ENCODE results near the gene TSPAN3. TPM values are rescaled to one million over a fixed set of nuclear protein-coding genes. Genes with fewer than 3 reads are reported as not detected.

Gene TSPAN3
- total and polyA plus RNA-seq, 10 of the 15 experiments (the other 5 are each of a cell fraction or from before 2014, with no cell fraction given) = 18.9 to 114 (median 57.2) TPM

- no peak for TF ChIP-seq CUX1 (IDR thresholded peaks at IDR 0.05; ENCODE audit: insufficient replicate concordance, low read depth, low read length)
- TF ChIP-seq ZBTB4 (CRISPR knock-in tag; IDR thresholded peaks at IDR 0.05) = no peak
- no peak for TF ChIP-seq RELB (IDR thresholded peaks at IDR 0.05; ENCODE audit: low read depth)
Observed at GRCh38 chr15:77034695-77035489, 36.0 kb downstream of the TSPAN3 start (continued).
